Epithelial cell of esophagus (primary cell): ENCODE data around the gene COL16A1.

Experiments
- DNase-seq: peaks from one replicate; pipeline ENCODE4 v3.0.0; 2010; ENCODE audit warnings: low read depth
- H3K4me3 ChIP-seq: 2 replicates; pipeline ENCODE4 v1.5.1; 2011; ENCODE audit warnings: mild to moderate bottlenecking, low read length, control low read depth
- TF ChIP-seq, protein P1 (sequence below): IDR thresholded peaks from 2 replicates; pipeline ENCODE4 v1.5.1; 2011; ENCODE audit warnings: low read depth, mild to moderate bottlenecking, low read length, control low read depth, inconsistent platforms; ENCODE audit not compliant: insufficient read depth; ENCODE audit errors: missing control alignments

COL16A1 gene

GRCh38 chr1:31655756-31656155, 48.1 kb downstream of the COL16A1 start:
- TF ChIP-seq, protein P1, sequence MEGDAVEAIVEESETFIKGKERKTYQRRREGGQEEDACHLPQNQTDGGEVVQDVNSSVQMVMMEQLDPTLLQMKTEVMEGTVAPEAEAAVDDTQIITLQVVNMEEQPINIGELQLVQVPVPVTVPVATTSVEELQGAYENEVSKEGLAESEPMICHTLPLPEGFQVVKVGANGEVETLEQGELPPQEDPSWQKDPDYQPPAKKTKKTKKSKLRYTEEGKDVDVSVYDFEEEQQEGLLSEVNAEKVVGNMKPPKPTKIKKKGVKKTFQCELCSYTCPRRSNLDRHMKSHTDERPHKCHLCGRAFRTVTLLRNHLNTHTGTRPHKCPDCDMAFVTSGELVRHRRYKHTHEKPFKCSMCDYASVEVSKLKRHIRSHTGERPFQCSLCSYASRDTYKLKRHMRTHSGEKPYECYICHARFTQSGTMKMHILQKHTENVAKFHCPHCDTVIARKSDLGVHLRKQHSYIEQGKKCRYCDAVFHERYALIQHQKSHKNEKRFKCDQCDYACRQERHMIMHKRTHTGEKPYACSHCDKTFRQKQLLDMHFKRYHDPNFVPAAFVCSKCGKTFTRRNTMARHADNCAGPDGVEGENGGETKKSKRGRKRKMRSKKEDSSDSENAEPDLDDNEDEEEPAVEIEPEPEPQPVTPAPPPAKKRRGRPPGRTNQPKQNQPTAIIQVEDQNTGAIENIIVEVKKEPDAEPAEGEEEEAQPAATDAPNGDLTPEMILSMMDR: no peak
- DNase-seq: no peak

DNA sequence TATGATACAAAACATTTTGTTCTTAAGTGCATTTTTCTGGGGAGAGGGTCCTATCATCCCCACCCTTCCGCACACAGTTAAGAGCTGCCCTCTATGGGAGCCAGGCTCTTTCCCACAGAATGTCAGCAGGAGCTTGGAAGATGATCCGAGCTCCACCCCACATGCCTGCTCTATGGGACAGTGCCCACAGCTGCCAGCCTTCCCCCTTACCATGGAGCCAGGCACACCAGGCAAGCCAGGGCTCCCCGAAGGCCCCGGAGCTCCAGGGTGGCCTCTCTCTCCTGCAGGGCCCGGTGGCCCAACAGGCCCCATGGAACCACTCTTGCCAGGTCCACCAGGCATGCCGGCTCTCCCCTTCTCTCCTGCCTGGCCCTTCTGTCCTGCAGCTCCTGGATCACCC, 48.7 kb downstream of the COL16A1 start:
- TF ChIP-seq, protein P1: no peak
- no peak for DNase-seq
- H3K4me3 ChIP-seq: no peak overlapping the region

More at GRCh38 chr1:31655756-31656155, 48.1 kb downstream of the COL16A1 start:
- H3K4me3 ChIP-seq: no peak overlapping the region

DNA sequence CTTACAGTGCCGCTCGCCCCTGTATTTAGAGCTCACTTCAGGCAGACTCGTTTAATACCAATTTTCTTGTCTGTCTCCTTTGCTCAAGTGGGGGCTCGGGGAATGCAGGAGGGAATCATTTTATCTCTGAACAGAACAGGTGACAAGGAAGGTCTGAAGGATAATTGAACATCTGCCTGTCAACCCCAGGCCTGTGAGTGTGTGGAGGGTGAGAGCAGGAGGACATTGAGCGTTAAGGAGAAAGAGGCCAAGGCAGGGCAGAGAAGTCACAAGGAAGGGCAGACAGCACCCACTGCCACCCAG, 49.4 kb downstream of the COL16A1 start:
- TF ChIP-seq, protein P1: no peak
- H3K4me3 ChIP-seq: no peak overlapping the region
- DNase-seq: no peak

DNA sequence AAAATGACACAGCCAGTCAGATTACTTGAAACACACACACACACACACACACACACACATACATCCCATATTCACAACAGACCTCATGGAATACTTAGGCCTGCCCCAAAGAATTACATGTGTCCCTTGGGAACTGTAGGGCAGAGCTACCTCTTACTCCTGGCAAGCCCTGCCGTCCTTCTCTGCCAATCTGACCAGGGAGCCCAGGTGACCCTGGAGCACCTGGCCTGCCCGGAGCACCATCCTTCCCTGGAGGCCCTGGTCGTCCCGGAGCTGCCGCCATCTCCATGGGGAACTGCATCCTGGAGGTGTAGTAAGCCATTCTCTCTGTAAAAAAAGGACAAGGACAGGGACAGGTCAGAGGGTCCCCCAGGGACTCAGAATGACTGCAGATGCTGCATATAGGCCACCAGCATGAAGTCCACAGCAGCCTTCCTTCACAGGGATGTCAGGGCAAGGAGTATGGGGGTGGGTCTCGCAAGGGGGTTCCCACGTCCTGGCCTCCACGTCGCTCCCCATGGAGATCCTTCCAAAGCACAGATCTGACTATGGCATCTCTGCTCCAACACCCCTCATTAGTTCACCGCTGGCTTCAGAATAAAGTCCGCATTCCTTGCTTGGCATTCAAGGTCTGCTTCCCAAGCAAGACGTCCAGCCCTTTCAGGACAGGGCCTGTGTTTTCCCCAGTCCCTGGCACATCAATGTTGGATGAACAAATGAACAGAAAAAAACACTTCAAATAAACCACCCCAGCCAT, 49.9 kb downstream of the COL16A1 start:
- DNase-seq: no peak
- no peak overlapping the region for H3K4me3 ChIP-seq
- TF ChIP-seq, protein P1: no peak

DNA sequence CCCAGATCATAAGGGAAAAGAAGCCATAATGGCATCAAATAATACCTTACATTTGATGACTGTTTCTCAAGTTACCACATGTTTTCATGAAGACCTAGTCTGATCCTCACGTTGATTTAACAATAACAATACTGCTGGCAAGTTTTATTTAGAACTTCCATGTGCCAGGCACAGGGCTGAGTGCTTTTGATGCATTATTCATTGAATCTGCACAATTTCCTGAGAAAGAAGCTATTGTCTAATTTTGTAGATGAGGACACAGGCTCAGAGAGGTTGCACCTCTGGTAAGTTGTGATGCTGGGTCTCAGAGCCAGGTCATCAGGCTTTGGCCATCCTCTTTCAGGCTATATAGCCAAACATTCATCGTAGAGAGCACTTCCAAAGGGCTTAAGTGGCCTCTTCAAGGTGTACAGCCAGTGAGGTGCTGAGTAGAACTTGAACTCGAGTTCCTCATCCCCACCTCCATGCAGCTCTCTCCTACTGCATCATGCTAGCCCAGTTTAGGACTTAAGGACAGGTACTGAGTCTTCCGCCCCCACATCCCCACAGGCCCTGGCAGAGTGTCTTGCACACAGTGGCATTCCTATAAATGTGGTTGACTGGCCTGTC, 50.8 kb downstream of the COL16A1 start:
- DNase-seq: no peak
- no peak overlapping the region for H3K4me3 ChIP-seq
- TF ChIP-seq, protein P1: no peak

DNA sequence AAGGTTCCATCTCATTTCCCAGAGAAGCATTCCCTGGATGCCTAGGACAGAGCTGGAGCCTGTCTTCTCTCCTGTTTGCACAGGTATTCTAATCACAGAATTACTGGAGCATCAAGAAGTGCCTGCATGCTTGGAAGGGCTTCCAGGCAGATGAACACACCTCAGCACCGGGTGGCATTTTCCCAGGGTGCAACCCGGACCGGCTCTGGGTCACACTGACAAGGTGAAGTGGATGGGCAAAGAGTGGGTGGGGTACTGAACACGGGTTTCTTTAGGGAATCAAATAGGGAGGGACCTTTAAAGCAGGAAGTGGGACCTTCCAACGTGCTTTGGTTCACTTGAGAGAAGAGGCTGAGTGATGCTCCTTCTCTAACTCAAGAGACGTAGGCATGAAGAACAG, 52.1 kb downstream of the COL16A1 start:
- no peak overlapping the region for H3K4me3 ChIP-seq
- no peak for DNase-seq
- TF ChIP-seq, protein P1: no peak

- TF ChIP-seq, protein P1: no peak
- no peak for DNase-seq
- H3K4me3 ChIP-seq: no peak overlapping the region
Measured at GRCh38 chr1:31651089-31651420, 52.8 kb downstream of the COL16A1 start.
